Measurements from ENCODE around the gene ITGB4. TPM values are rescaled to one million over a fixed set of nuclear protein-coding genes. Genes with fewer than 3 reads are reported as not detected.

ITGB4 gene
- polyA plus RNA-seq, 1 of the 3 experiments (the other 2 are of a cell fraction): 7.0 TPM

DNA sequence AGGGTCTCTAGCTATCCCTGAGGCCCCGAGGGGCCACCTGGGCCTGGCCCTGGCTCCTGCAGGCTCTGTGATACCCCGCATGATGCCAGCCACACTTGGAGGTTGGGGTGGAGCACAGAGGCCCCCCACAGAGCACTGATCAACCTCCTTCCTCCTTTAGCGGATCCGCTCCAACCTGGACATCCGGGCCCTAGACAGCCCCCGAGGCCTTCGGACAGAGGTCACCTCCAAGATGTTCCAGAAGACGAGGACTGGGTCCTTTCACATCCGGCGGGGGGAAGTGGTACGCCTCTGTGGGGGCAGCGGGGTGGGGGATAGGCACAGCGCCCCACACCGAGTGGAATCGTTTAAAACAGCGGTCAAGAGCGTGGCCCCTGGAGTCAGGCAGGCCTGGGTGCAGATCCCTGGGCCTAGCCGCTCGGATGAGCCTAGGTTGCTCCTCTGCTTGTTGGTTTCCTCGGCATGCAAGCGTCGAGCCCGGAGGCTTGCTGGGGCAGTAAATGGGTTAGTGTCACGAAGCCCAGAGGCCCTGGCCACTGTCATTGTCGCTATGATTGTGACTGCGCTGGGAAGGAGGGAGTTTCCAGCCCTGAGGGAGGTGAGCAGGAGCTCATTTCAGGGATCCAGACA lies 9.9 kb downstream of the ITGB4 start:
- ChIA-PET CTCF (interaction anchor here (0.9 to 25.4 kb wide), 8 partner anchors 15 to 130 kb away, joined by 3 to 419 read pairs (median 6); partner anchors contain the start of gene SMIM5), POLR2A (no interaction called here)
- Histone ChIP-seq H3K4me2 (no peak overlapping the region), H3K9ac (no peak overlapping the region), H3K27me3 (ENCODE audit: insufficient read depth) (no peaks in the 10 kb centered on the region), H2AFZ (ENCODE audit: low read depth) (no peak overlapping the region), H3K27ac (ENCODE audit: low read depth in 2 of 2, low read length in 1 of 2) (no peak overlapping the region), H3K9me2 (no peaks in the 10 kb centered on the region), H3K36me3 (replicated peaks in 1 of 2; ENCODE audit: control insufficient read depth in 1 of 2, insufficient read depth in 2 of 2, low read length in 1 of 2) (no peaks in the 10 kb centered on the region), H3K4me3 (ENCODE audit: low read depth in 2 of 2, low read length in 1 of 2) (no peak overlapping the region), H3F3A (replicated peaks; ENCODE audit: insufficient read depth) (no peaks in the 10 kb centered on the region), H4K20me1 (ENCODE audit: insufficient read depth) (no peaks in the 10 kb centered on the region), H3K79me2 (ENCODE audit: insufficient read depth) (no peaks in the 10 kb centered on the region), H3K9me3 (no peaks in the 10 kb centered on the region), H3K4me1 (ENCODE audit: control insufficient read depth in 1 of 2, insufficient read depth in 2 of 2, low read depth in 1 of 2, low read length in 1 of 2) (no peaks in the 10 kb centered on the region)
- TF ChIP-seq YY1 (IDR thresholded peaks at IDR 0.05; ENCODE audit: low read depth) (no peak), TCF12 (IDR thresholded peaks at IDR 0.05) (no peak), GABPA (IDR thresholded peaks at IDR 0.05; ENCODE audit: low read depth) (no peak), RCOR1 (IDR thresholded peaks at IDR 0.05; ENCODE audit: low read length) (no peak), SIN3A (IDR thresholded peaks at IDR 0.05; ENCODE audit: borderline replicate concordance, low read depth, low read length) (no peak), ELF1 (IDR thresholded peaks at IDR 0.05) (no peak), GATA2 (CRISPR knock-in tag; IDR thresholded peaks at IDR 0.05) (no peak), RFX5 (IDR thresholded peaks at IDR 0.05; ENCODE audit: low read length) (no peak), RAD21 (IDR thresholded peaks at IDR 0.05; ENCODE audit: low read length) (no peak), TAF1 (IDR thresholded peaks at IDR 0.05; ENCODE audit: borderline replicate concordance, low read depth, low read length) (no peak), FOXJ3 (CRISPR knock-in tag; IDR thresholded peaks at IDR 0.05) (no peak), TEAD4 (IDR thresholded peaks at IDR 0.05; ENCODE audit: borderline replicate concordance, insufficient read depth) (no peak)
- TF ChIP-seq, protein P1, sequence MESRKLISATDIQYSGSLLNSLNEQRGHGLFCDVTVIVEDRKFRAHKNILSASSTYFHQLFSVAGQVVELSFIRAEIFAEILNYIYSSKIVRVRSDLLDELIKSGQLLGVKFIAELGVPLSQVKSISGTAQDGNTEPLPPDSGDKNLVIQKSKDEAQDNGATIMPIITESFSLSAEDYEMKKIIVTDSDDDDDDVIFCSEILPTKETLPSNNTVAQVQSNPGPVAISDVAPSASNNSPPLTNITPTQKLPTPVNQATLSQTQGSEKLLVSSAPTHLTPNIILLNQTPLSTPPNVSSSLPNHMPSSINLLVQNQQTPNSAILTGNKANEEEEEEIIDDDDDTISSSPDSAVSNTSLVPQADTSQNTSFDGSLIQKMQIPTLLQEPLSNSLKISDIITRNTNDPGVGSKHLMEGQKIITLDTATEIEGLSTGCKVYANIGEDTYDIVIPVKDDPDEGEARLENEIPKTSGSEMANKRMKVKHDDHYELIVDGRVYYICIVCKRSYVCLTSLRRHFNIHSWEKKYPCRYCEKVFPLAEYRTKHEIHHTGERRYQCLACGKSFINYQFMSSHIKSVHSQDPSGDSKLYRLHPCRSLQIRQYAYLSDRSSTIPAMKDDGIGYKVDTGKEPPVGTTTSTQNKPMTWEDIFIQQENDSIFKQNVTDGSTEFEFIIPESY (IDR thresholded peaks at IDR 0.05; ENCODE audit: borderline replicate concordance, low read depth): no peak
- TF ChIP-seq, protein P2, sequence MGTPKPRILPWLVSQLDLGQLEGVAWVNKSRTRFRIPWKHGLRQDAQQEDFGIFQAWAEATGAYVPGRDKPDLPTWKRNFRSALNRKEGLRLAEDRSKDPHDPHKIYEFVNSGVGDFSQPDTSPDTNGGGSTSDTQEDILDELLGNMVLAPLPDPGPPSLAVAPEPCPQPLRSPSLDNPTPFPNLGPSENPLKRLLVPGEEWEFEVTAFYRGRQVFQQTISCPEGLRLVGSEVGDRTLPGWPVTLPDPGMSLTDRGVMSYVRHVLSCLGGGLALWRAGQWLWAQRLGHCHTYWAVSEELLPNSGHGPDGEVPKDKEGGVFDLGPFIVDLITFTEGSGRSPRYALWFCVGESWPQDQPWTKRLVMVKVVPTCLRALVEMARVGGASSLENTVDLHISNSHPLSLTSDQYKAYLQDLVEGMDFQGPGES (IDR thresholded peaks at IDR 0.05; ENCODE audit: low read depth, low read length): no peak
- TF ChIP-seq, protein P3, sequence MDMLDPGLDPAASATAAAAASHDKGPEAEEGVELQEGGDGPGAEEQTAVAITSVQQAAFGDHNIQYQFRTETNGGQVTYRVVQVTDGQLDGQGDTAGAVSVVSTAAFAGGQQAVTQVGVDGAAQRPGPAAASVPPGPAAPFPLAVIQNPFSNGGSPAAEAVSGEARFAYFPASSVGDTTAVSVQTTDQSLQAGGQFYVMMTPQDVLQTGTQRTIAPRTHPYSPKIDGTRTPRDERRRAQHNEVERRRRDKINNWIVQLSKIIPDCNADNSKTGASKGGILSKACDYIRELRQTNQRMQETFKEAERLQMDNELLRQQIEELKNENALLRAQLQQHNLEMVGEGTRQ (IDR thresholded peaks at IDR 0.05; ENCODE audit: borderline replicate concordance, low read depth, low read length): no peak
- TF ChIP-seq, protein P4, sequence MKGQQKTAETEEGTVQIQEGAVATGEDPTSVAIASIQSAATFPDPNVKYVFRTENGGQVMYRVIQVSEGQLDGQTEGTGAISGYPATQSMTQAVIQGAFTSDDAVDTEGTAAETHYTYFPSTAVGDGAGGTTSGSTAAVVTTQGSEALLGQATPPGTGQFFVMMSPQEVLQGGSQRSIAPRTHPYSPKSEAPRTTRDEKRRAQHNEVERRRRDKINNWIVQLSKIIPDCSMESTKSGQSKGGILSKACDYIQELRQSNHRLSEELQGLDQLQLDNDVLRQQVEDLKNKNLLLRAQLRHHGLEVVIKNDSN (IDR thresholded peaks at IDR 0.05; ENCODE audit: borderline replicate concordance, low read depth): no peak
- TF ChIP-seq, protein P5, sequence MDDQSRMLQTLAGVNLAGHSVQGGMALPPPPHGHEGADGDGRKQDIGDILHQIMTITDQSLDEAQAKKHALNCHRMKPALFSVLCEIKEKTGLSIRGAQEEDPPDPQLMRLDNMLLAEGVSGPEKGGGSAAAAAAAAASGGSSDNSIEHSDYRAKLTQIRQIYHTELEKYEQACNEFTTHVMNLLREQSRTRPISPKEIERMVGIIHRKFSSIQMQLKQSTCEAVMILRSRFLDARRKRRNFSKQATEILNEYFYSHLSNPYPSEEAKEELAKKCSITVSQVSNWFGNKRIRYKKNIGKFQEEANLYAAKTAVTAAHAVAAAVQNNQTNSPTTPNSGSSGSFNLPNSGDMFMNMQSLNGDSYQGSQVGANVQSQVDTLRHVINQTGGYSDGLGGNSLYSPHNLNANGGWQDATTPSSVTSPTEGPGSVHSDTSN (IDR thresholded peaks at IDR 0.05): no peak
- TF ChIP-seq, protein P6, sequence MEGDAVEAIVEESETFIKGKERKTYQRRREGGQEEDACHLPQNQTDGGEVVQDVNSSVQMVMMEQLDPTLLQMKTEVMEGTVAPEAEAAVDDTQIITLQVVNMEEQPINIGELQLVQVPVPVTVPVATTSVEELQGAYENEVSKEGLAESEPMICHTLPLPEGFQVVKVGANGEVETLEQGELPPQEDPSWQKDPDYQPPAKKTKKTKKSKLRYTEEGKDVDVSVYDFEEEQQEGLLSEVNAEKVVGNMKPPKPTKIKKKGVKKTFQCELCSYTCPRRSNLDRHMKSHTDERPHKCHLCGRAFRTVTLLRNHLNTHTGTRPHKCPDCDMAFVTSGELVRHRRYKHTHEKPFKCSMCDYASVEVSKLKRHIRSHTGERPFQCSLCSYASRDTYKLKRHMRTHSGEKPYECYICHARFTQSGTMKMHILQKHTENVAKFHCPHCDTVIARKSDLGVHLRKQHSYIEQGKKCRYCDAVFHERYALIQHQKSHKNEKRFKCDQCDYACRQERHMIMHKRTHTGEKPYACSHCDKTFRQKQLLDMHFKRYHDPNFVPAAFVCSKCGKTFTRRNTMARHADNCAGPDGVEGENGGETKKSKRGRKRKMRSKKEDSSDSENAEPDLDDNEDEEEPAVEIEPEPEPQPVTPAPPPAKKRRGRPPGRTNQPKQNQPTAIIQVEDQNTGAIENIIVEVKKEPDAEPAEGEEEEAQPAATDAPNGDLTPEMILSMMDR (IDR thresholded peaks at IDR 0.05): no peak
- TF ChIP-seq, protein P7, sequence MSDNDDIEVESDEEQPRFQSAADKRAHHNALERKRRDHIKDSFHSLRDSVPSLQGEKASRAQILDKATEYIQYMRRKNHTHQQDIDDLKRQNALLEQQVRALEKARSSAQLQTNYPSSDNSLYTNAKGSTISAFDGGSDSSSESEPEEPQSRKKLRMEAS (IDR thresholded peaks at IDR 0.05; ENCODE audit: low read depth): no peak
- no peak for DNase-seq
- 81% methylated on average over 26 of the region's 26 CpGs for WGBS (ENCODE audit: low lambda C conversion rate)

Measured in SK-N-SH (cell line).